Liver (tissue), 9 donors: ENCODE data around the gene PHF20. TPM values are rescaled to one million over a fixed set of nuclear protein-coding genes. Genes with fewer than 3 reads are reported as not detected.
"Not testable (repeated sequence)": the region's sequence is repeated elsewhere in the genome, so short reads cannot be mapped to it uniquely, and the experiment has no call there.

Source experiments
- DNase-seq: peaks from one replicate; pipeline ENCODE4 v3.0.0-alpha.2; 2017; ENCODE audit warnings: low spot score
- H3K27ac ChIP-seq, 2 donors: one replicate each; pipeline ENCODE4 v1.7.0; 2013; ENCODE audit warnings: inconsistent platforms in 2 of 2, low read length in 2 of 2, control low read depth in 1 of 2, low read depth in 1 of 2, mild to moderate bottlenecking in 1 of 2
- H3K27me3 ChIP-seq, 4 donors: one replicate each; pipeline versions ENCODE4 v1.6.1 to v1.7.0; 2013; ENCODE audit warnings: low read length in 3 of 4, inconsistent platforms in 1 of 4, mild to moderate bottlenecking in 1 of 4, moderate library complexity in 1 of 4; ENCODE audit not compliant: control insufficient read depth in 4 of 4, insufficient read depth in 4 of 4
- H3K36me3 ChIP-seq, 4 donors: one replicate each; pipeline versions ENCODE4 v1.6.1 to v1.7.0; 2013; ENCODE audit warnings: low read length in 3 of 4, mild to moderate bottlenecking in 3 of 4, low read depth in 1 of 4, moderate library complexity in 1 of 4; ENCODE audit not compliant: control insufficient read depth in 4 of 4, insufficient read depth in 3 of 4
- H3K4me1 ChIP-seq, 4 donors: one replicate each; pipeline versions ENCODE4 v1.6.1 to v1.7.0; 2013; ENCODE audit warnings: low read length in 3 of 4, mild to moderate bottlenecking in 3 of 4, moderate library complexity in 1 of 4; ENCODE audit not compliant: control insufficient read depth in 4 of 4, insufficient read depth in 4 of 4
- H3K4me3 ChIP-seq, 3 donors: one replicate each; pipeline versions ENCODE4 v1.6.1 to v1.7.0; 2013; ENCODE audit warnings: low read length in 3 of 3, control low read depth in 1 of 3, low read depth in 1 of 3, mild to moderate bottlenecking in 1 of 3
- H3K9ac ChIP-seq, 2 donors: one replicate each; pipeline ENCODE4 v1.7.0; 2013; ENCODE audit warnings: low read length in 2 of 2, mild to moderate bottlenecking in 2 of 2, moderate library complexity in 2 of 2, control low read depth in 1 of 2, low read depth in 1 of 2
- H3K9me3 ChIP-seq, 4 donors: one replicate each; pipeline versions ENCODE4 v1.6.1 to v1.7.0; 2013; ENCODE audit warnings: low read length in 3 of 4; ENCODE audit not compliant: control insufficient read depth in 4 of 4
- HNF4A ChIP-seq, 2 donors: conservative IDR thresholded peaks; 2 replicates each; pipeline ENCODE4 v1.6.1; 2016; ENCODE audit warnings: antibody characterized with exemption in 2 of 2, mild to moderate bottlenecking in 2 of 2
- NR2F2 ChIP-seq: IDR thresholded peaks from 2 replicates; pipeline ENCODE4 v1.6.1; 2016; ENCODE audit warnings: antibody characterized with exemption
- WGBS: extraction: QIAGEN DNeasy Blood & Tissue Kit; methylation state at CpG from one replicate; pipeline ENCODE4 v1.1.7; 2013; 5-methylcytosine and 5-hydroxymethylcytosine counted together
- polyA plus RNA-seq, 2 donors: library from polyadenylated mRNA; stranded (reverse) in 1 of 2; unstranded in 1 of 2; fragments of 200-250 nt in 1 of 2; fragments of >200 nt in 1 of 2; fragmentation: Nextera tagmentation in 1 of 2; extraction: Ambion mirVana in 1 of 2; gene quantifications; one replicate each; pipeline versions ENCODE4 v1.2.1 to v1.2.3, GENCODE V29; 2013 to 2015
- total RNA-seq, 2 donors: library from RNA; depleted of rRNA; stranded (reverse); fragments of >200 nt; gene quantifications; one replicate each; pipeline ENCODE4 v1.2.3, GENCODE V29; 2014
- TF ChIP-seq, protein P1 (sequence below): IDR thresholded peaks from 2 replicates; pipeline ENCODE4 v1.6.1; 2016; ENCODE audit warnings: antibody characterized with exemption
- TF ChIP-seq, protein P2 (sequence below): IDR thresholded peaks from 2 replicates; pipeline ENCODE4 v1.6.1; 2016; ENCODE audit warnings: antibody characterized with exemption, mild to moderate bottlenecking
- donor health status: healthy.
- donor health status: healthy.
- donor health status: healthy.
- donor health status: healthy.
- donor health status: healthy.

Gene PHF20
- total and polyA plus RNA-seq, 4 donors, result 5.1 to 11.7 (median 10.3) TPM

DNA sequence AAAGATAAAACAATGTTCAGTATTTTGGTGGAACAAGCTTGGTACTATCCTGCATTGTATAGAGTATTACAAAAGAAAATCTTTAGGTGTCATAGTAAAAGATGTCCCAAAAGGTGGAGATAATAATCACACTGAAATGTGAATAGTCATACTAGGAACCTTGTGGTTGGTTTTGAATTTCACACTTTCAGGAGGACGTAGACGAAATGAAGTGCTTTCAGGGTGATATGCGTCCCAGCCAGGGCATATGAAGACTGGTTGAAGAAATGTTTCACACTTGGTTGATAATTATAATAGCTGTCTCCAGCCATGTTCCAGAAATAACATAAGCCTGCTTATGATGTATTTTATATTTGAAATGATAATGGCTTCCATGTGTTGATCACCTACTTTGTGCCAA is 122.1 kb downstream of the PHF20 start:
- Histone ChIP-seq H3K9ac (no peak overlapping the region), H3K4me3 (no peak overlapping the region), H3K27me3 (no peaks in the 10 kb centered on the region), H3K9me3 (no peaks in the 10 kb centered on the region), H3K27ac (no peak overlapping the region), H3K36me3 (peaks cover 0 to 2% (median 0%) of the 10 kb centered on the region in 4 donors), H3K4me1 (peaks cover 0 to 2% (median 0%) of the 10 kb centered on the region in 4 donors)
- TF ChIP-seq, protein P1, sequence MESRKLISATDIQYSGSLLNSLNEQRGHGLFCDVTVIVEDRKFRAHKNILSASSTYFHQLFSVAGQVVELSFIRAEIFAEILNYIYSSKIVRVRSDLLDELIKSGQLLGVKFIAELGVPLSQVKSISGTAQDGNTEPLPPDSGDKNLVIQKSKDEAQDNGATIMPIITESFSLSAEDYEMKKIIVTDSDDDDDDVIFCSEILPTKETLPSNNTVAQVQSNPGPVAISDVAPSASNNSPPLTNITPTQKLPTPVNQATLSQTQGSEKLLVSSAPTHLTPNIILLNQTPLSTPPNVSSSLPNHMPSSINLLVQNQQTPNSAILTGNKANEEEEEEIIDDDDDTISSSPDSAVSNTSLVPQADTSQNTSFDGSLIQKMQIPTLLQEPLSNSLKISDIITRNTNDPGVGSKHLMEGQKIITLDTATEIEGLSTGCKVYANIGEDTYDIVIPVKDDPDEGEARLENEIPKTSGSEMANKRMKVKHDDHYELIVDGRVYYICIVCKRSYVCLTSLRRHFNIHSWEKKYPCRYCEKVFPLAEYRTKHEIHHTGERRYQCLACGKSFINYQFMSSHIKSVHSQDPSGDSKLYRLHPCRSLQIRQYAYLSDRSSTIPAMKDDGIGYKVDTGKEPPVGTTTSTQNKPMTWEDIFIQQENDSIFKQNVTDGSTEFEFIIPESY, result no peak
- no peak for TF ChIP-seq HNF4A (conservative IDR thresholded peaks at IDR 0.05)
- TF ChIP-seq, protein P2, sequence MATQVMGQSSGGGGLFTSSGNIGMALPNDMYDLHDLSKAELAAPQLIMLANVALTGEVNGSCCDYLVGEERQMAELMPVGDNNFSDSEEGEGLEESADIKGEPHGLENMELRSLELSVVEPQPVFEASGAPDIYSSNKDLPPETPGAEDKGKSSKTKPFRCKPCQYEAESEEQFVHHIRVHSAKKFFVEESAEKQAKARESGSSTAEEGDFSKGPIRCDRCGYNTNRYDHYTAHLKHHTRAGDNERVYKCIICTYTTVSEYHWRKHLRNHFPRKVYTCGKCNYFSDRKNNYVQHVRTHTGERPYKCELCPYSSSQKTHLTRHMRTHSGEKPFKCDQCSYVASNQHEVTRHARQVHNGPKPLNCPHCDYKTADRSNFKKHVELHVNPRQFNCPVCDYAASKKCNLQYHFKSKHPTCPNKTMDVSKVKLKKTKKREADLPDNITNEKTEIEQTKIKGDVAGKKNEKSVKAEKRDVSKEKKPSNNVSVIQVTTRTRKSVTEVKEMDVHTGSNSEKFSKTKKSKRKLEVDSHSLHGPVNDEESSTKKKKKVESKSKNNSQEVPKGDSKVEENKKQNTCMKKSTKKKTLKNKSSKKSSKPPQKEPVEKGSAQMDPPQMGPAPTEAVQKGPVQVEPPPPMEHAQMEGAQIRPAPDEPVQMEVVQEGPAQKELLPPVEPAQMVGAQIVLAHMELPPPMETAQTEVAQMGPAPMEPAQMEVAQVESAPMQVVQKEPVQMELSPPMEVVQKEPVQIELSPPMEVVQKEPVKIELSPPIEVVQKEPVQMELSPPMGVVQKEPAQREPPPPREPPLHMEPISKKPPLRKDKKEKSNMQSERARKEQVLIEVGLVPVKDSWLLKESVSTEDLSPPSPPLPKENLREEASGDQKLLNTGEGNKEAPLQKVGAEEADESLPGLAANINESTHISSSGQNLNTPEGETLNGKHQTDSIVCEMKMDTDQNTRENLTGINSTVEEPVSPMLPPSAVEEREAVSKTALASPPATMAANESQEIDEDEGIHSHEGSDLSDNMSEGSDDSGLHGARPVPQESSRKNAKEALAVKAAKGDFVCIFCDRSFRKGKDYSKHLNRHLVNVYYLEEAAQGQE, result no peak
- WGBS, result 88% methylated on average over 3 of the region's 3 CpGs
- DNase-seq, result no peak

DNA sequence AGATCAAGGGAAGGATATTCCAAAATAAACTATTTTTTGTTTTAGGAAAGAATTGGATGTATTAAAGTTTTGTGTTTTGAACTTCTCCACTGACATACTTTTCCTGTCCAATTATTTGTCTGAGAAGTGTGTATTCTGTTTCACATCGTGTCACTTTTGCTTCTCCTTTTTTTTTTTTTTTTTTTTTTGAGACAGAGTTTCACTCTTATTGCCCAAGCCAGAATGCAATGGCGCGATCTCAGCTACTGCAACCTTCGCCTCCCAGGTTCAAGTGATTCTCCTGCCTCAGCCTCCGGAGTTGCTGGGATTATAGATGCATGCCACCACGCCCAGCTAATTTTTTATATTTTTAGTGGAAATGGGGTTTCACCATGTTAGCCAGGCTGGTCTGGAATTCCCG is 123.7 kb downstream of the PHF20 start:
- H3K27ac ChIP-seq, H3K9me3 ChIP-seq, H3K4me1 ChIP-seq, DNase-seq, H3K36me3 ChIP-seq, H3K27me3 ChIP-seq, H3K9ac ChIP-seq, H3K4me3 ChIP-seq: not testable (repeated sequence)
- WGBS, result 89% methylated on average over 7 of the region's 7 CpGs

DNA sequence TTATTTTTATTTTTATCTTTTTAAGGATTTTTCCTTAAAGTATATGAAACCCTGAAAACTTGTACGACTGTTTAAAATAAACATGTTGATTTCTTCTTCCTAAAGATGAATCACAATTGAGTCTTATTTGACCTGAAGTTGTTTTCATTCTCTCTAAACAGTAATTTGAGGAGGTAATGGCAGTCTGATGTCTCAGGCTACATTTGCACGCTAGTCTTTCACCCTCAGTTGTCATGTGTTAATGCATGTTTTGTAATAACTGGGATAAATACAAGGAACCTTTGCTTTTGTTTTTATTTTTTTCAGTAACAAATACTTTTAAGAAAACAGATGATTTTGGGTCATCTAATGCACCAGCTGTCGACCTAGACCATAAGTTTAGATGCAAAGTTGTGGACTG is 127.2 kb downstream of the PHF20 start:
- TF ChIP-seq HNF4A (conservative IDR thresholded peaks at IDR 0.05) (no peak), NR2F2 (no peak)
- Histone ChIP-seq H3K9me3 (no peaks in the 10 kb centered on the region), H3K27me3 (no peaks in the 10 kb centered on the region), H3K4me1 (peaks cover 0 to 2% (median 0%) of the 10 kb centered on the region in 4 donors), H3K4me3 (no peak overlapping the region), H3K9ac (no peak overlapping the region), H3K27ac (no peak overlapping the region), H3K36me3 (peaks cover 0 to 12% (median 4%) of the 10 kb centered on the region in 4 donors)
- DNase-seq, result no peak
- WGBS, result 96% methylated on average over 3 of the region's 3 CpGs

DNA sequence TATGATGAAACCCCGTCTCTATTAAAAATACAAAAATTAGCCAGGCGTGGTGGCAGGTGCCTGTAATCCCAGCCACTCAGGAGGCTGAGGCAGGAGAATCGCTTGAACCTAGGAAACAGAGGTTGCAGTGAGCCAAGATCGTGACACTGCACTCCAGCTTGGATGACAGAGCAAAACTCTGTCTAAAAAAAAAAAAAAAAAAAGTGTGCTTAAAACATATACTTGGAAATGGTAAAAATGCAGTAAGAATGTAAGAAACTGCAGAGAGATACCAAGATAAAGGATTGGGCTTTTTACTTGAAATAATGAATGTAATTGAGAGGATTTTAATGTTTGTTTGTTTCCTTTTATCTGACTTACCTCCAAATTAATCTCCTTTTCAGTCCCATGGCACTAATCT is 129.4 kb downstream of the PHF20 start:
- peaks cover 0 to 12% (median 3%) of the 10 kb centered on the region in 4 donors for H3K36me3 ChIP-seq
- H3K9ac ChIP-seq, H3K4me3 ChIP-seq, H3K27ac ChIP-seq, H3K27me3 ChIP-seq, DNase-seq, H3K4me1 ChIP-seq, H3K9me3 ChIP-seq: not testable (repeated sequence)
- WGBS, result 98% methylated on average over 4 of the region's 4 CpGs
